BLaER1 treated with 17β-estradiol and CSF1 and Interleukin-3, amounts not matched to agents 10 nM and 100 nM (cell line): ENCODE results near the gene RMI1.

Experiments
- H3K27ac ChIP-seq, 11 experiments: shearing (Covaris generic); formaldehyde crosslinking; 2 replicates each; pipeline ENCODE4 v1.8.1; 2022
- H3K27me3 ChIP-seq, 11 experiments: shearing (Covaris generic); formaldehyde crosslinking; 2 replicates each; pipeline ENCODE4 v1.8.1; 2022
- H3K36me3 ChIP-seq, 11 experiments: shearing (Covaris generic); formaldehyde crosslinking; 2 replicates each; pipeline ENCODE4 v1.8.1; 2022
- H3K4me1 ChIP-seq, 10 experiments: shearing (Covaris generic); formaldehyde crosslinking; 2 replicates each; pipeline ENCODE4 v1.8.1; 2022
- H3K4me2 ChIP-seq, 11 experiments: shearing (Covaris generic); formaldehyde crosslinking; 2 replicates each; pipeline ENCODE4 v1.8.1; 2022
- H3K4me3 ChIP-seq, 10 experiments: shearing (Covaris generic); formaldehyde crosslinking; 2 replicates each; pipeline ENCODE4 v1.8.1; 2022
- H3K9ac ChIP-seq, 11 experiments: shearing (Covaris generic); formaldehyde crosslinking; 2 replicates each; pipeline ENCODE4 v1.8.1; 2022
- H3K9me3 ChIP-seq, 11 experiments: shearing (Covaris generic); formaldehyde crosslinking; replicated peaks in 1 of 11; 2 replicates each; pipeline ENCODE4 v1.8.1; 2022
- H4K20me1 ChIP-seq, 11 experiments: shearing (Covaris generic); formaldehyde crosslinking; 2 replicates each; pipeline ENCODE4 v1.8.1; 2022
- Cebpa-rat ChIP-seq, 11 experiments: shearing (Covaris generic); IDR thresholded peaks; 2 replicates each; pipeline ENCODE4 v1.8.1; 2022

The RMI1 gene

GRCh38 chr9:83962165-83962564, 18.4 kb upstream of the RMI1 start:
- Histone ChIP-seq H3K9ac (no peak overlapping the region), H3K9me3 (peaks cover 0 to 10% (median 3%) of the 10 kb centered on the region in 11 experiments; a peak in 18 of 22 replicates), H3K4me3 (no peak overlapping the region), H3K27ac (no peak overlapping the region), H3K4me2 (no peak overlapping the region), H3K36me3 (peaks cover 10 to 15% (median 13%) of the 10 kb centered on the region in 11 experiments), H3K27me3 (peaks cover 6 to 15% (median 12%) of the 10 kb centered on the region in 11 experiments), H4K20me1 (peaks cover 20 to 31% (median 28%) of the 10 kb centered on the region in 11 experiments), H3K4me1 (no peaks in the 10 kb centered on the region)
- no peak for TF ChIP-seq Cebpa-rat (IDR thresholded peaks at IDR 0.05)

- peak overlapping the region in 6 of 11 experiments; percentile 0 to 27 (median 4); a peak in 7 of 22 replicates for H3K27ac ChIP-seq
- peaks cover 41 to 59% (median 54%) of the 10 kb centered on the region in 11 experiments for H4K20me1 ChIP-seq
- peaks cover 36 to 43% (median 40%) of the 10 kb centered on the region in 11 experiments for H3K36me3 ChIP-seq
- no peak overlapping the region for H3K4me2 ChIP-seq
- H3K4me3 ChIP-seq = no peak overlapping the region
- no peak overlapping the region for H3K9ac ChIP-seq
- H3K27me3 ChIP-seq = no peaks in the 10 kb centered on the region
- H3K9me3 ChIP-seq = no peaks in the 10 kb centered on the region
- no peaks in the 10 kb centered on the region for H3K4me1 ChIP-seq
- no peak for TF ChIP-seq Cebpa-rat (IDR thresholded peaks at IDR 0.05)
Measured at GRCh38 chr9:83964973-83965349, 15.6 kb upstream of the RMI1 start.

GRCh38 chr9:83965350-83966208, 15.0 kb upstream of the RMI1 start:
- H3K4me1 ChIP-seq = no peaks in the 10 kb centered on the region
- H3K36me3 ChIP-seq = peaks cover 42 to 49% (median 46%) of the 10 kb centered on the region in 11 experiments
- no peaks in the 10 kb centered on the region for H3K9me3 ChIP-seq
- H3K9ac ChIP-seq = no peak overlapping the region; a peak in 1 of 22 replicates
- peaks cover 47 to 65% (median 60%) of the 10 kb centered on the region in 11 experiments for H4K20me1 ChIP-seq
- no peak overlapping the region for H3K4me3 ChIP-seq
- peak overlapping the region in 6 of 11 experiments; percentile 0 to 27 (median 4); a peak in 5 of 22 replicates for H3K27ac ChIP-seq
- H3K27me3 ChIP-seq = no peaks in the 10 kb centered on the region
- H3K4me2 ChIP-seq = no peak overlapping the region
- no peak for TF ChIP-seq Cebpa-rat (IDR thresholded peaks at IDR 0.05)

GRCh38 chr9:83966209-83966582, 14.4 kb upstream of the RMI1 start:
- peaks cover 54 to 71% (median 66%) of the 10 kb centered on the region in 11 experiments for H4K20me1 ChIP-seq
- H3K4me3 ChIP-seq = no peak overlapping the region
- no peaks in the 10 kb centered on the region for H3K9me3 ChIP-seq
- no peak overlapping the region for H3K4me2 ChIP-seq
- TF ChIP-seq Cebpa-rat (IDR thresholded peaks at IDR 0.05) = no peak
- H3K27ac ChIP-seq = peak overlapping the region in 2 of 11 experiments; percentile 12 to 26; a peak in 4 of 22 replicates
- peaks cover 49 to 55% (median 52%) of the 10 kb centered on the region in 11 experiments for H3K36me3 ChIP-seq
- H3K4me1 ChIP-seq = no peaks in the 10 kb centered on the region
- no peaks in the 10 kb centered on the region for H3K27me3 ChIP-seq
- no peak overlapping the region for H3K9ac ChIP-seq

- Histone ChIP-seq H3K9ac (no peak overlapping the region), H3K4me1 (peaks cover 0 to 1% (median under 1%) of the 10 kb centered on the region in 10 experiments; a peak in 3 of 20 replicates), H3K9me3 (no peaks in the 10 kb centered on the region), H4K20me1 (peaks cover 62 to 80% (median 75%) of the 10 kb centered on the region in 11 experiments), H3K4me3 (no peak overlapping the region), H3K27ac (no peak overlapping the region), H3K27me3 (no peaks in the 10 kb centered on the region), H3K4me2 (no peak overlapping the region), H3K36me3 (peaks cover 57 to 64% (median 61%) of the 10 kb centered on the region in 11 experiments)
- TF ChIP-seq Cebpa-rat (IDR thresholded peaks at IDR 0.05) = no peak
Measured at GRCh38 chr9:83967073-83967472, 13.5 kb upstream of the RMI1 start.

GRCh38 chr9:83969602-83970001, 11.0 kb upstream of the RMI1 start:
- TF ChIP-seq Cebpa-rat (IDR thresholded peaks at IDR 0.05) = no peak
- H3K27ac ChIP-seq = no peak overlapping the region
- peaks cover 83 to 90% (median 86%) of the 10 kb centered on the region in 11 experiments for H3K36me3 ChIP-seq
- no peak overlapping the region for H3K9ac ChIP-seq
- H3K4me1 ChIP-seq = peaks cover 0 to 26% (median 14%) of the 10 kb centered on the region in 10 experiments; a peak in 14 of 20 replicates
- H3K4me2 ChIP-seq = no peak overlapping the region
- no peak overlapping the region for H3K4me3 ChIP-seq
- H3K9me3 ChIP-seq = no peaks in the 10 kb centered on the region
- peaks cover 88 to 100% (median 99%) of the 10 kb centered on the region in 11 experiments for H4K20me1 ChIP-seq
- H3K27me3 ChIP-seq = no peaks in the 10 kb centered on the region

- peaks cover 93 to 100% (median 99%) of the 10 kb centered on the region in 11 experiments for H4K20me1 ChIP-seq
- no peaks in the 10 kb centered on the region for H3K9me3 ChIP-seq
- H3K9ac ChIP-seq = no peak overlapping the region
- H3K4me1 ChIP-seq = peaks cover 16 to 45% (median 29%) of the 10 kb centered on the region in 10 experiments; a peak in 19 of 20 replicates
- H3K36me3 ChIP-seq = peaks cover 97 to 100% (median 99%) of the 10 kb centered on the region in 11 experiments
- no peak overlapping the region for H3K4me3 ChIP-seq
- TF ChIP-seq Cebpa-rat (IDR thresholded peaks at IDR 0.05) = no peak
- no peak overlapping the region for H3K4me2 ChIP-seq
- H3K27ac ChIP-seq = no peak overlapping the region
- no peaks in the 10 kb centered on the region for H3K27me3 ChIP-seq
Measured at GRCh38 chr9:83971485-83971884, 9.1 kb upstream of the RMI1 start.

- Histone ChIP-seq H3K27ac (no peak overlapping the region), H3K4me2 (peak overlapping the region in 1 of 11 experiments; percentile 10; a peak in 1 of 22 replicates), H3K27me3 (no peaks in the 10 kb centered on the region), H4K20me1 (peaks cover 93 to 100% (median 99%) of the 10 kb centered on the region in 11 experiments), H3K9ac (no peak overlapping the region), H3K9me3 (no peaks in the 10 kb centered on the region), H3K36me3 (peaks cover 97 to 100% (median 99%) of the 10 kb centered on the region in 11 experiments), H3K4me3 (no peak overlapping the region), H3K4me1 (peaks cover 24 to 53% (median 37%) of the 10 kb centered on the region in 10 experiments; a peak in 19 of 20 replicates)
- no peak for TF ChIP-seq Cebpa-rat (IDR thresholded peaks at IDR 0.05)
Measured at GRCh38 chr9:83972286-83972685, 8.3 kb upstream of the RMI1 start.

- no peak for TF ChIP-seq Cebpa-rat (IDR thresholded peaks at IDR 0.05)
- no peak overlapping the region for H3K4me3 ChIP-seq
- peaks cover 90 to 93% (median 92%) of the 10 kb centered on the region in 11 experiments for H4K20me1 ChIP-seq
- H3K27me3 ChIP-seq = no peaks in the 10 kb centered on the region
- H3K27ac ChIP-seq = no peak overlapping the region
- H3K36me3 ChIP-seq = peaks cover 77 to 91% (median 90%) of the 10 kb centered on the region in 11 experiments
- no peak overlapping the region; a peak in 1 of 22 replicates for H3K9ac ChIP-seq
- H3K4me2 ChIP-seq = peak overlapping the region in 5 of 11 experiments; percentile 11 to 90 (median 25); a peak in 7 of 22 replicates
- peaks cover 31 to 60% (median 43%) of the 10 kb centered on the region in 10 experiments; a peak in 19 of 20 replicates for H3K4me1 ChIP-seq
- H3K9me3 ChIP-seq = no peaks in the 10 kb centered on the region
Measured at GRCh38 chr9:83975300-83975699, 5.3 kb upstream of the RMI1 start.
